ENCODE data around the gene CFAP119.

DNA sequence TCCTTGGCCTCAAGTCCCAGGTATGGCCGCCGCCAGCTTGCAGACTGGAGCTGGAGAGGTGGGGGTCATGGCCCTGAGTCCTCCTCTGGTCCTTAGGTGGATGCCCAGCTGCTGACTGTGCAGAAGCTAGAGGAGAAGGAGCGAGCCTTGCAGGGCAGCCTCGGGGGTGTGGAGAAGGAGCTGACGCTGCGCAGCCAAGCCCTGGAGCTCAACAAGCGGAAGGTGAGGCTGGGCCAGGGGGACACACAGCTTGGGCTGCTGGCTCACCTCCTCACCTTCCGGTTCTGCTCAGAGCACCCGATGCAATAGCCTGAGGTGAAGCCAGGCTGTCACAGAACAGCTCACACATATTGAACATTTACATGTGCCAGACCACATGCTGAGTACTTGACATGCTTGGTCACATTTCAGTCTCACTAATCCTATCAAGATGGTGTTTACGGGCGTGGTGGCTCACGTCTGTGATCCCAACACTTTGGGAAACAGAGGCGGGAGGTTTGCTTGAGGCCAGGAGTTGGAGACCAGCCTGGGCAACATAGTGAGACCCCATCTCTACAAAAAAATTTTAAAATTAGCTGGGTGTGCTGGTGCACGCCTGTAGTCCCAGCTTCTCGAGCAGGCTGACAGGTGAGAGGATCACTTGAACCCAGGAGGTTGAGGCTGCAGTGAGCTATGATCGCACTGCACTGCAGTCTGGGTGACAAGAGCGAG lies 7.7 kb upstream of the CFAP119 start:
- TF ChIP-seq, protein P1, sequence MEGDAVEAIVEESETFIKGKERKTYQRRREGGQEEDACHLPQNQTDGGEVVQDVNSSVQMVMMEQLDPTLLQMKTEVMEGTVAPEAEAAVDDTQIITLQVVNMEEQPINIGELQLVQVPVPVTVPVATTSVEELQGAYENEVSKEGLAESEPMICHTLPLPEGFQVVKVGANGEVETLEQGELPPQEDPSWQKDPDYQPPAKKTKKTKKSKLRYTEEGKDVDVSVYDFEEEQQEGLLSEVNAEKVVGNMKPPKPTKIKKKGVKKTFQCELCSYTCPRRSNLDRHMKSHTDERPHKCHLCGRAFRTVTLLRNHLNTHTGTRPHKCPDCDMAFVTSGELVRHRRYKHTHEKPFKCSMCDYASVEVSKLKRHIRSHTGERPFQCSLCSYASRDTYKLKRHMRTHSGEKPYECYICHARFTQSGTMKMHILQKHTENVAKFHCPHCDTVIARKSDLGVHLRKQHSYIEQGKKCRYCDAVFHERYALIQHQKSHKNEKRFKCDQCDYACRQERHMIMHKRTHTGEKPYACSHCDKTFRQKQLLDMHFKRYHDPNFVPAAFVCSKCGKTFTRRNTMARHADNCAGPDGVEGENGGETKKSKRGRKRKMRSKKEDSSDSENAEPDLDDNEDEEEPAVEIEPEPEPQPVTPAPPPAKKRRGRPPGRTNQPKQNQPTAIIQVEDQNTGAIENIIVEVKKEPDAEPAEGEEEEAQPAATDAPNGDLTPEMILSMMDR (IDR thresholded peaks at IDR 0.05; ENCODE audit: extremely low read depth in 1 of 2, insufficient read depth in 1 of 2, low read depth in 1 of 2, low read length in 2 of 2): no peak
- TF ChIP-seq FOS (IDR thresholded peaks at IDR 0.05; ENCODE audit: borderline replicate concordance, insufficient read depth, low read length): no peak
- TF ChIP-seq EZH2 (IDR thresholded peaks at IDR 0.05; ENCODE audit: borderline replicate concordance, low read depth, low read length, severe bottlenecking): no peak
- TF ChIP-seq, protein P2, sequence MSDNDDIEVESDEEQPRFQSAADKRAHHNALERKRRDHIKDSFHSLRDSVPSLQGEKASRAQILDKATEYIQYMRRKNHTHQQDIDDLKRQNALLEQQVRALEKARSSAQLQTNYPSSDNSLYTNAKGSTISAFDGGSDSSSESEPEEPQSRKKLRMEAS (IDR thresholded peaks at IDR 0.05; ENCODE audit: insufficient read depth, insufficient read length): no peak
- TF ChIP-seq POLR2AphosphoS5 (IDR thresholded peaks at IDR 0.05; ENCODE audit: insufficient read depth, low read depth, low read length): no peak
- no peak for TF ChIP-seq POLR2A (IDR thresholded peaks at IDR 0.05; ENCODE audit: low read depth, low read length)
- no peak for TF ChIP-seq JUN (IDR thresholded peaks at IDR 0.05; ENCODE audit: borderline replicate concordance, insufficient read depth, insufficient read length, low read depth)
- TF ChIP-seq MYC (IDR thresholded peaks at IDR 0.05; ENCODE audit: low read depth, low read length): no peak
- no peak for TF ChIP-seq GATA2 (IDR thresholded peaks at IDR 0.05; ENCODE audit: insufficient read depth, insufficient read length, low read depth, low read length)

All from endothelial cell of umbilical vein (primary cell).